MM.1S (cell line): Measurements from ENCODE around the gene FRMD6.
A peak's percentile ranks its signal among the peaks of the same experiment; 100 is the strongest.

ENCODE experiments used
- DNase-seq: peaks from one replicate; pipeline ENCODE4 v3.0.0-alpha.2; 2015
- H2AFZ ChIP-seq: fragments of 300-600 bp; sonication (generic); 2 replicates; pipeline ENCODE4 v1.6.0; 2016; ENCODE audit warnings: antibody characterized with exemption, low read length
- H3F3A ChIP-seq: fragments of 300-600 bp; sonication (generic); 2 replicates; pipeline ENCODE4 v1.6.1; 2016; ENCODE audit warnings: mild to moderate bottlenecking, antibody characterized with exemption, low read length, moderate library complexity, mixed read lengths; ENCODE audit not compliant: insufficient read depth
- H3K27ac ChIP-seq: fragments of 300-600 bp; sonication (generic); 2 replicates; pipeline ENCODE4 v1.5.1; 2016; ENCODE audit warnings: mild to moderate bottlenecking, low read length
- H3K27me3 ChIP-seq: fragments of 300-600 bp; sonication (generic); replicated peaks from 2 replicates; pipeline ENCODE4 v1.6.0; 2016; ENCODE audit warnings: low read length; ENCODE audit not compliant: insufficient read depth
- H3K36me3 ChIP-seq: fragments of 300-600 bp; sonication (generic); replicated peaks from 2 replicates; pipeline ENCODE4 v1.6.1; 2016; ENCODE audit warnings: mild to moderate bottlenecking, low read length, mixed read lengths; ENCODE audit not compliant: insufficient read depth
- H3K4me1 ChIP-seq: fragments of 300-600 bp; sonication (generic); 2 replicates; pipeline ENCODE4 v1.6.1; 2016; ENCODE audit warnings: low read length, mixed read lengths
- H3K4me2 ChIP-seq: fragments of 300-600 bp; sonication (generic); 2 replicates; pipeline ENCODE4 v1.6.0; 2016; ENCODE audit warnings: low read depth, low read length
- H3K4me3 ChIP-seq: fragments of 300-600 bp; sonication (generic); 2 replicates; pipeline ENCODE4 v1.5.1; 2016; ENCODE audit warnings: low read length, mixed read lengths
- H3K79me2 ChIP-seq: fragments of 300-600 bp; sonication (generic); 2 replicates; pipeline ENCODE4 v1.6.1; 2016; ENCODE audit warnings: mixed run types, low read length, mixed read lengths
- H3K9ac ChIP-seq: fragments of 300-600 bp; sonication (generic); 2 replicates; pipeline ENCODE4 v1.6.1; 2016; ENCODE audit warnings: low read length, mixed read lengths
- H3K9me2 ChIP-seq: fragments of 300-600 bp; sonication (generic); replicated peaks from 2 replicates; pipeline ENCODE4 v1.6.1; 2016; ENCODE audit warnings: mild to moderate bottlenecking, low read length, mixed read lengths; ENCODE audit not compliant: insufficient read depth
- H3K9me3 ChIP-seq: fragments of 300-600 bp; sonication (generic); replicated peaks from 2 replicates; pipeline ENCODE4 v1.6.1; 2016; ENCODE audit warnings: mild to moderate bottlenecking, low read length, mixed read lengths; ENCODE audit not compliant: insufficient read depth
- H4K20me1 ChIP-seq: fragments of 300-600 bp; sonication (generic); 2 replicates; pipeline ENCODE4 v1.6.1; 2016; ENCODE audit warnings: mild to moderate bottlenecking, low read length, moderate library complexity, mixed read lengths; ENCODE audit not compliant: insufficient read depth
- CTCF ChIP-seq: fragments of 300-600 bp; sonication (generic); IDR thresholded peaks from 2 replicates; pipeline ENCODE4 v1.5.1; 2016; ENCODE audit warnings: antibody characterized with exemption, low read length, mixed read lengths
- EZH2 ChIP-seq: fragments of 300-600 bp; sonication (generic); optimal IDR thresholded peaks from 2 replicates; pipeline ENCODE3; 2017; ENCODE audit warnings: low read depth, mild to moderate bottlenecking, antibody characterized with exemption, low read length, mixed read lengths
- EZH2phosphoT487 ChIP-seq: fragments of 300-600 bp; sonication (generic); IDR thresholded peaks from 2 replicates; pipeline ENCODE4 v1.6.1; 2018; ENCODE audit warnings: antibody characterized with exemption, low read length

FRMD6 gene

GRCh38 chr14:51609251-51609954 is 42.3 kb upstream of the FRMD6 start:
- H3K9me2 ChIP-seq: no peaks in the 10 kb centered on the region
- no peak for TF ChIP-seq EZH2
- TF ChIP-seq CTCF: no peak
- TF ChIP-seq EZH2phosphoT487: no peak
- peak overlapping the region; percentile 21; the same call in 1 of the 2 replicates for H3K4me2 ChIP-seq
- H2AFZ ChIP-seq: no peak overlapping the region
- H3K36me3 ChIP-seq: no peaks in the 10 kb centered on the region
- DNase-seq: no peak
- H3K27ac ChIP-seq: peak overlapping the region; percentile 66
- H3K79me2 ChIP-seq: no peaks in the 10 kb centered on the region
- no peak overlapping the region for H3K4me3 ChIP-seq
- no peaks in the 10 kb centered on the region for H4K20me1 ChIP-seq
- H3K4me1 ChIP-seq: peaks cover 39% of the 10 kb centered on the region
- H3K9me3 ChIP-seq: no peaks in the 10 kb centered on the region
- no peak overlapping the region for H3K9ac ChIP-seq
- no peaks in the 10 kb centered on the region for H3K27me3 ChIP-seq
- H3F3A ChIP-seq: peaks cover 7% of the 10 kb centered on the region; the same call in 1 of the 2 replicates

- no peaks in the 10 kb centered on the region for H4K20me1 ChIP-seq
- no peak overlapping the region for H3K9ac ChIP-seq
- H3F3A ChIP-seq: peaks cover 7% of the 10 kb centered on the region; the same call in 1 of the 2 replicates
- peak; percentile 64 for DNase-seq
- peak overlapping the region; percentile 21; the same call in 1 of the 2 replicates for H3K4me2 ChIP-seq
- H3K36me3 ChIP-seq: no peaks in the 10 kb centered on the region
- TF ChIP-seq EZH2: no peak
- TF ChIP-seq CTCF: no peak
- no peak for TF ChIP-seq EZH2phosphoT487
- peak overlapping the region; percentile 66 for H3K27ac ChIP-seq
- no peaks in the 10 kb centered on the region for H3K9me2 ChIP-seq
- H3K79me2 ChIP-seq: no peaks in the 10 kb centered on the region
- H3K4me3 ChIP-seq: no peak overlapping the region
- H3K27me3 ChIP-seq: no peaks in the 10 kb centered on the region
- H3K4me1 ChIP-seq: peaks cover 43% of the 10 kb centered on the region
- no peaks in the 10 kb centered on the region for H3K9me3 ChIP-seq
- no peak overlapping the region for H2AFZ ChIP-seq
Observed at GRCh38 chr14:51609955-51610283, 41.8 kb upstream of the FRMD6 start.

GRCh38 chr14:51610771-51611170 is 40.9 kb upstream of the FRMD6 start:
- Histone ChIP-seq H3K9me2 (no peaks in the 10 kb centered on the region), H3K4me1 (peaks cover 52% of the 10 kb centered on the region), H3K4me3 (no peak overlapping the region), H2AFZ (no peak overlapping the region), H3F3A (peaks cover 7% of the 10 kb centered on the region; the same call in 1 of the 2 replicates), H3K9ac (no peak overlapping the region), H3K36me3 (no peaks in the 10 kb centered on the region), H3K9me3 (no peaks in the 10 kb centered on the region), H3K27me3 (no peaks in the 10 kb centered on the region), H3K27ac (no peak overlapping the region), H4K20me1 (no peaks in the 10 kb centered on the region), H3K79me2 (no peaks in the 10 kb centered on the region), H3K4me2 (no peak overlapping the region)
- no peak for DNase-seq
- no peak for TF ChIP-seq EZH2phosphoT487
- TF ChIP-seq CTCF: no peak
- TF ChIP-seq EZH2: no peak
